Iris pigment epithelial cell (primary cell): Measurements from ENCODE around the gene SH3RF3.
"Not testable (repeated sequence)": the region's sequence is repeated elsewhere in the genome, so short reads cannot be mapped to it uniquely, and the experiment has no call there.

Source experiments
- DNase-seq: peaks from one replicate; pipeline ENCODE4 v3.0.0-alpha.2; 2011; ENCODE audit warnings: low read depth

SH3RF3 gene

DNA sequence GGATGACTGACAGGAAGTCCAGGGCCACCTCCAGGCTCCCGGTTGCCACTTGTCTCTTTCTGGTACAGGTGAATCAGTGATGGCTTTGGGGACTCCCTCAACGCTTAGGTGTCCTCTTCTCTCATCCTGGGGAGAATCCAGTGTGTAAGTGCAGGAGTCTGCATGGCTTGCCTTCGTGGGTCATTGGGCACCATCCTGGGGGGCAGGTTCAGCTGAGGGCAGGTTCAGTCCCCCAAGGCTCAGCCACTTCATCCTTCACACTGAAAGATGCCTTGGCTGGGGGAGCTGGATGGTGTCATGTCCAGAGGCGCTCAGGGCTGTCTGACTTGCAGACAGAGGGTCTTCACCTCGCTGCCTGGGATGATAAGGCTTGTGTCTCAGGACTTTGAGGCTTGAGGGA, 29.2 kb downstream of the SH3RF3 start:
- DNase-seq, result no peak

DNA sequence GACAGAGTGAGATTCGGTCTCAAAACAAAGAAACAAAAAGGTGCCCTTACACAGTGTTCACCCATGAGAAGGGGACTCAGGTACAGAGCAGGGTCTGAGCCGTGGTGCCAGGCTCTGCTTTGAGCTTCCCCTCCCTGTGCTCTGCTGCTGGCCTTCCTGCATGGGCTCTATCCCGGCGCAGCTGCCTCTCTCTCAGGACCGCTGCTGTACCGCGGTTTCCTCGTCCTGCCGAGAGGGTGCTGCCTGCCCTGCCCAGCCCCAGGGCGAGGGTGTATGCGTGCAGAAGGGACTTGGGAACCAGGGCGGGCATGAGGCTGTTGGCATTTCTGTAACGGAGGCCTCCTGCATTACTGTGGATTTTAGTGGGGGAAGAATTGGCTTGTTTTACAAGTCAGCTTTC, 30.1 kb downstream of the SH3RF3 start:
- DNase-seq, result no peak

DNA sequence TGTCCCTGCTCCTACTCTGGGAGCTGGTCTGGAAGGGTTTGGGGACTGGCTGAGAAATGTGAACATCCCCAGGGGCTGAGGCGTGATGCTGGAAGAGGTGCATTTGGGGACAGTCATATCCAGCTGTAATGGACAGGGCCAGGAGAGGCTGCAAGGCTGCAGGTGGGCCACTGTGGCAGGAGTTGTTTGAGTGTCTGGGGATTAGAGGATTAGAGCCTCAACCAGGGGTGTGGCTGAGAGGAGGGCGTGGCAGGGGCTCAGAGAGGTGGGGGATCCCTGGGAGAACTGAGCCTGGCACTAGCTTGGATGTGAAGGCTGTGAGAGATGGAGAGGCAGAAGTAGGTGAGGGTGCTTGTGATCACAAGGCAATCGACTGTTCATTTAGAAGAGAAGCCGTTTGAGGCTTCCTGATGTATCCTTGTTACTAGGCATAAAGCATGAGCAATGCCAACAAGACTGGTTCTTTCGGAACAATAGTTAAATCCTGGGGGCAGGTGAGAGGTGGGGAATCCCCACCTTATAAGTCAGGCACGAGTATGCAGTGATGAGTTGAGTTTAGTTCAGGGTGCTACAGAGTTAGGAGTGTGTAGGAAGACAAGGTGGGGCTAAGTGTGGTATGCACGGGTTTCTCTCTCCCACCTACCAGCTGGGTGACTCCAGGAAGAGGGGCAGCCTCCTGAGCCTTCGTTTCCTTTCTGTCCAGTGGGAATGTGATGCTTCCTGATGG, 31.9 kb downstream of the SH3RF3 start:
- DNase-seq, result no peak

DNA sequence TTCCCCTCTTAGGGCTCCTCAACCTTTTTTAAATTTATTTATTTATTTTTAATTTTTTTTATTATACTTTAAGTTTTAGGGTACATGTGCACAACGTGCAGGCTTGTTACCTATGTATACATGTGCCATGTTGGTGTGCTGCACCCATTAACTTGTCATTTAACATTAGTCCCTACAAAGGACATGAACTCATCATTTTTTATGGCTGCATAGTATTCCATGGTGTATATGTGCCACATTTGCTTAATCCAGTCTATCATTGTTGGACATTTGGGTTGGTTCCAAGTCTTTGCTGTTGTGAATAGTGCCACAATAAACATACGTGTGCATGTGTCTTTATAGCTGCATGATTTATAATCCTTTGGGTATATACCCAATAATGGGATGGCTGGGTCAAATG, 33.4 kb downstream of the SH3RF3 start:
- not testable (repeated sequence) for DNase-seq

DNA sequence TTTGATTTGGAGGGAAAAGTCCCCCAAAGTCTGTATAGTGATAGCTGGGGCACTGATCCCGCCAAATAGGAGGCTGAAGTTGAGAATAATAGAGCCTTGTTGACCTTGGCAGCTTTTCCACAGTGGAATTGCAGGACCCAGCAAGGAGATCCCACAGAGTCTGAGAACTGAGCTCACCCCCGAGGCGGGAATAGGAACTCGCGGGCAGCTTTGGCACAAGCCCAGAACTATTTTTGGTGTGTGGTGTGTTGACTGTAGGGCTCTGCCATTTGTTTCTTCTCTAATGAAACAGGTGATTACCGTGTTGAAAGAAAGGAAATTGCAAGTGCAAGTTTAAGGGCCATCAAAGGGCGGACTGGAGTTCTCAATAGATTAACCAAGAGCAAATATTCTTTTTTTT, 34.0 kb downstream of the SH3RF3 start:
- DNase-seq, result peak; percentile 31

DNA sequence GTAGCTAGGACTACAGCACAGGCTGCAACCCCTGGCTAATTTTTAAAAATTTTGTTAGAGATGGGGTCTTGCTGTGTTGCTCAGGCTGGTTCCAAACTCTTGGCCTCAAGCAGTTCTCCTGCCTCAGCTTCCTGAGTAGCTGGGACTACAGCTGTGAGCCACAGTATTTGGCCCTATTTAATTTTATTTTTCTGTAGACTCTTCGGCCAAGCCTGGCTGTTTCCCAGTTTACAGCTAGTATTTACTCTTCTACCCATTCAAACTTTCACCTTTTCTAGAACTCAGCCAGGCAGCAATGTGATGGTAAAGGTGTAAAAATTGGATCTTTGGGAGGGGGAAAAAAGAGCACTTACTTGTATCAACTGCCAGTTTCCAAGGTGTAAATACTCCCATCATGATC, 35.3 kb downstream of the SH3RF3 start:
- no peak for DNase-seq

DNA sequence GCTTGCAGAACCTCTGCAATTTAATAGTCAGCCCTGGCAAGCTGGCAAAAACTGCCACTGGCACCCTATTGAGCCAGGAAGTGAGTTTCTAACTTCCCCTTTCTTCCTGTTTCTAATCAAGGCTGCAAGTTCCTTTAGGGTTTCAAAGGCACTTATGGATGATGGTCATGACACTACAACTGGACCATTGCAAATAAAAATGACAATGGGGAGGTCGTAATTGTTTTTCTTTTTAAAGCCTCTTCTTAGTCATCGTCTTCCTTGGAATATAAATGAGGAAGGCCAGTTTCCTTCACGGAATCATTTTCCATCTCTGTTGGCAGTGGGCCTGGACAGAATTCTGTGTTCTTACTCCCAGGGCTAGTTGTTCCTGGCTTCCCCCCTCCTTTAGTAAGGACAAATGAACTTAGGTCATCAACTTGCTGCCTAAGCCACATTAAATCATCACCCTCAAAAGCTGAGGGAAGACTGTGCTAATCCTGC, 35.8 kb downstream of the SH3RF3 start:
- DNase-seq, result peak; percentile 41

DNA sequence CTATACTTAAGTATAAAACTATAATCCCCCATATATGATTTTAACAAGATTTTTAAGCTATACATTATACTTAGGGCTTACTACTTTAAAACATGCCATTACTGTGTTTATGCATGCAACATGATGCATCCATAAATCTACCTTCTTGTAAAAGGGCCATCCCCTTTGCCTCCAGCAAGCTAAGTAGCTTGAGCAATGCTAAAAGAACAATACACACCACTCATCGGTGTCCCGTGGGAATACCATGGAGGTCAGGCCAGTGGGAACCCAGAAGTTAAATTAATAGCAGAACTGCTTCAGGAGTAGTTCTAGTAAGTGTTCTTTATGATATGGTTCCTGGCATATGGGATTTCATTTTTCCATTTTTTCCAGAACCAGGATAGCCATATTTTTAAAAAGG, 37.8 kb downstream of the SH3RF3 start:
- peak; percentile 64 for DNase-seq

DNA sequence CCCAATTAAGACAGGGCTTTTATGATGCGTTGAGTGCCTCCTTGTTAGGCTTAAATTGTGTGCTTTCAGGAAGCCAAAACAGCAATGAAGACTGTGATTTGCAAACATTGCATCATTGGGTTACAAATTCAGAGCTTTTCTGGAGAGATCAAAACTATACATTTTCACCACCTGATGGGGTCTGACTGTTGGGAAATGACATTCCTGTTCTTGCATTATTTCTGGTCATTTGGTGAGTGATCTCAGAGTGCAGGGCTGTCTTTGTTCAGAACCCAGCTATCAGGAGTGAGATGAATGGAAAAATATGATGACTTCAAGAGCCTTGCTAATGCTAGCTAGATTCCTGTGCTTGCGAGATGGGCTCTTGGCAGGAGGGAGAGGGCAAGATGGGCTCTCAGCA, 39.1 kb downstream of the SH3RF3 start:
- DNase-seq, result peak; percentile 67

DNA sequence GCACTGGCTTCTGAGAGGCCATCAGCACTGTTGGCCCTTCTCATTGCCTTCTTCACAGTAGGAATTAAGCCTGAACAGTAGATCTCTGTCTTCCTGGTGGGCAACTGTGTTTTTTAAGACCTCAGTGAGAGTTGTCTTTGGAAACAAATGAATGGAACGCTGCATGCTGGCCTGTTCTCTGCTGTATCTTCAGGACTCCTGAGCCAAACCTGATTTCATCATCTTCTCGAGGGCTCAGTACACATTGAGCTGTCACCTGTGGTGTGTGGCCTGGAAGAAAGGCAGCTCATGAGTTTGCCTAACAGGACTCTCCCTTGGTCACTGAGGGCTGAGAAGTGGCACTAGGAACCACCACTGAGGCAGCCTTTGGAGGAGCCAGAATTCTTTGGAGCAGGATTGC, 39.7 kb downstream of the SH3RF3 start:
- DNase-seq, result peak; percentile 38

DNA sequence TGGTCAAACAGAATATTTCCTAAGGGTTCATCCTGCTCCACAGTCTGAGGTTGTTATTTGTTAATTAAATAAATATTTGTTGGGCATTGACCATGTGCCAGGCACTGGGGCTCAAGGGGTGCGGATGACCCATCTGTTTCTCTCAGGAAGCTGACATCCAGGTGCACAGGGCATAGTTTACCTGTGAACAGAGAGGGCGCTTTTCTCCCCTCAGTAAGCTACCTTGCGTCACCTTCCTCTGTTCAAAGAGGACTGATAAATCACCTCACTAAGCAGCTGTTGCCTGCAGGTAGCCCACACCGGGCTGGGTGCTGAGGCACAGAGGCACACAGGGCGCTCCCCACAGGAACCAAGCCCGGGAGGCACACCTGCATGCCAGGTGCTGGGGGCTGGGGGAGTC, 41.6 kb downstream of the SH3RF3 start:
- DNase-seq, result no peak

DNA sequence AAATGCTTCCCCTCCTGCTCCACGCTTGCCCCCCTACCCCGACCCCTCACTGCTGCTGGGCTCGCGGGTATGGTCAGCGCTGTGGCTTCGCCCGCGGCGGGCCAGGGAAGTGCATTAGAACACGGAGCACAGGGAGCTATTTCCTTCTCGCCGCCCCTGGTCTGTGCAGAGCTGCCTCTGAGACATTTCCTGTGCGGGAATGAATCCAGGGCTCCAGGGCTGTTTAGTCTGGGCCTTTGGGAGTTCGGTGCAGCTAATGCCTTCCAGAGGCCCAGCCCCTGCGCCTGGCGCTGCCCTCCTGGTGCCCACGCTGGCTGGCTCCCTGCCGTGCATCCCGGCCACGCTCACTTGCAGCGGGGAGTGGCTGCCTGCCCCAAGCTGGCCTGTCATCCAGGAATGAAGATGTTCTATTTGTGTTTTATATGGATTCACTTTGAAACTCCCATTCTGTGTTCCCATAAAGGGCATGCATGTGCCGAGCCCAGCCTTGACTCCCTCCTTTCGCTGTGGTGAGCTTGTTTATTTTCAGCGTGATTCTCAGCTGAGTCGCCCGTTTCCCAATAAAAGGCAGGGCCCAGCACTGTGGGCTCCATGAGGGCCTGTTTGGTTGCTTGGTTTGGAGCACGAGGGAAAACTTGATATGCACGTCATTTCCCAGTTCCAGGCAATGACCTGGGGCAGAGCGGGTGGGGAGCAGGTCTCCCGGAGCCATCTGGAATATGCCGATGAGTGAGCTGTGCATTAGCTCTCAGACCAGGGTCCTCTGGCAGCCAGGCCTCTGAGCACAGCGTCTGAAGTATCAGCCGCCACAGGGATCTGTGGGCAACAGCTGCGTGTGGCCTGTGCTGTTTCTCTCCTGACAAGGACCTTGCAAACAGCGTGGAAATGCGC, 42.7 kb downstream of the SH3RF3 start:
- peak; percentile 98 for DNase-seq

DNA sequence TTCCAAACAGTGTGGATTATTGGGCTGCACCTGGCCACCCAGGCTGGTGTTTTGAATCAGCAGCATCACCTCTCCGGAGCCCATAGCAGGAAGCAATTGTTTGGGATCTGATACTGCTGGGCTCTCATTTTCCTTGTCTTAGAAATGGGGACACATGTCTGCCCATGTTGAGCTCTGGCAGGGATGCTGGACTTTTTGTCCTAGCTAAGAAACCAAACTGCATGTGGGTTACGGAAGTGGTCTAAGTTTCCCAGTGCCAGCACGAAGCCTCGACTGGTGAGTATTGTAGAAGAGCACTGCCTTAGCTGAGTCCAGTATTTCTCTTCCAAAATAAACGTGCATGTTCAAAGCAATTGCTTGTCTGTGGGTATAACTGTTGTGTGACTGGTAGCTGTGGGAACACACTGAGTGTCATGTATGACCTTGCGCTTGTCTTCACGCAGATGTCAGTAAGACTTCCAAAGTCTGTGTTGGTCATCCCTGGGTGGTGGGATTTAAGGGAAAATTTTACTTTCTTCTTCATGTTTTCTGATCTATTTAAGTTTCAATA, 43.6 kb downstream of the SH3RF3 start:
- DNase-seq, result peak; percentile 33

DNA sequence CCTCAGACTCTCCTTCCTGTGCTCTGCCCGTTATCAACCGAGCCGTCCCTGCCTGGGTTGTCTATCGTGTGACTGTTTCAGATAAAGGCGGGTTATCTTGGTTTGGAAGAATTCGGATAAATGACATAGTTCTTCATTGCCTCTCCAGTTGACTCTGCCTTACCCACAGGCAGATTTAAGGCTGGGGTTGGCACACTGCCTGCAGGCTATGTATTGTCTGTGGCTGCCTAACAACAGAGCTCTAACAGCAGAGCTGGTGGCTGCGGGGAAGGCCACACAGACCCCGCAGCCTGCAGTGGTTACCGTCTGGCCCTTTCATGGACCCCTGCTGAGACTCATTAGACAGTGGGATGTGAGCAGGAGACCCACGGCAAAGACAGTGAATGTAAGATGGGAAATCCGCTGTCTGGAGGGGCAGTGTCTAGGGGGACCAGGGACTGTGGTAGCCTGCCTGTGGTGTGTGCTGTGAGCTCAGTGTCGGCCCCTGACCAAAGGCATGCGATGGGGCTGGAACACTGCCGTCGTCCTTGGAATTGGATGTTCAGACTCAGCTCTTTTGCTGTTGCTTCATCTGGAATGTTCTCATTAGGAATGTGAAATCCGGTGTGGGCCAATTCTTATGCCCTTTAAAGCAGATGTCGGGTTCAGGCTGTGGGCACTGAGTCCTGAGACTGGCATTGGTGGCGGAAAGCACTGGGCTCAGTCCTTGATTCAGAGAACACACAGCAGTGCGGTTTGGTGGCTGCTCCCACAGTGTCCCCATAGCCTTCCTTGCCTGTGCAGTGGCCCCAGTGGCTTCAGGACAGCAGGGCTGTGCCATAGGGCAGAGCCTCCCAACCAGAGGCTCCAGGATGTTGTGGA, 44.5 kb downstream of the SH3RF3 start:
- DNase-seq, result peak; percentile 92

DNA sequence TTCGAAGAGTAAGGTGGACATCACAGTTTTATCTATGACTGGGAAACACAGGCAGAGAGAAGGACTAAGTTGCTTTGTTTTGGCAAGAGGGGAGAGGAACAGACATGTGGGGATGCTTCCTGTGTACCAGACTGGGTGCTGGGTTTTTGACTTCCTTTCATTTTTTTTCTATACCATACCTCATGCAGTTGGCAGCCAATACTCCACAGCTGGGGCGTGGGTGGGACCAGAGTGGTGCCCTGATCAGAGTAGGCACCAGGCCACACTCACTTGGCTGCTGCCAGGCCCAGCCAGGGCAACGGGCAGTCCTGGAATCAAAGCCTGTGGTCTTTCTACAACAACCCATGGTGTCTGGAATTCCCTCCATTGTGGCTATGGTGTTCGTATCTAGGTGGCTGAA, 45.2 kb downstream of the SH3RF3 start:
- peak; percentile 21 for DNase-seq

DNA sequence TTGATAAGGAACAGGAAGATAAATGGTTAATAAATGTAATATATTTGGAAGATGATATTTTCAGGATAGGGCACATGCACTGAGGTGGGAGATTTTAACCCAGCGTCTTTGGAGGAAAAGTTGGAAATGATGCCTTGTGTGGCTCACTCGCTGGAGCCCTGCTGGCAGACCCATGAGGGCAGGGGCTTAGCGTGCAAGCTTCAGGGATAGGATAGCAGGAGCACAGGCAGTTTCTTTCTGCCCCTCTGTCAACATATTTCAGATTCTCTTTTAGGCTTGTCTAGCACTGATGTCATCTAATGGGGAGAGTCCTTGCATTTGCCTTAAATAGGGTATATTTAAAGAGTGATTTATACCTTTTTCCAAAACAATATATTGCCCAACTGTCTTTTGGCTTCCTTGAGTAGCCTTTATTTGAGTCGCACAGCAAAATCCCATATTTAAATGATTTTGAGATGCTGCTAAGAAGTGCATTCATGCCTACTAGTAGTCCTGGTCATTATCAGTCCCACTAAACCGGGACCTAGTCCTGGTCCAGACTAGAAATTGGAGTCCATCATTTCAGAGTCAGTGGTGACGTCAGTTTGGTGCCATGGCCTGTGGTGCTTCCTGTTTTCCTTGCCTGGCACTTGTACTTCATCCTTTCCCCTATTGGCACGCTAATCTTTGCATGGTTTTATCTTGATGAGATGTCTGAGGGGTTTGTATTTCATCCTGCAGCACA, 45.8 kb downstream of the SH3RF3 start:
- peak; percentile 25 for DNase-seq

DNA sequence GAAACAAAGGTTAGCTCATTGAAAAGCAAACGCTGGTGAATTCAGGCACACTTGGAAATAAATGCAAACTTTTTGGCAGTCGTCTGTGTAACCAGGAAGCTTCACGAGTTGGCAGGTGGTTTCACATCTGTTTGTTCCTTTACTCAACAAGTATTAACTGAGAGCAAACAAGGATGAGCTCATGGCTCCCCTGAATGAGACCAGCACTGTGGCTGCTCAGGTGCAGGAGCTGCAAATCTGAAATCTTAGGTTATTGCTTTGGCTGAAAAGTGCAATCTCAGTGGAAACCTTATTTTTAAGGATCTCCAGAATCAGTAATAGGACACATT, 46.3 kb downstream of the SH3RF3 start:
- DNase-seq, result no peak

DNA sequence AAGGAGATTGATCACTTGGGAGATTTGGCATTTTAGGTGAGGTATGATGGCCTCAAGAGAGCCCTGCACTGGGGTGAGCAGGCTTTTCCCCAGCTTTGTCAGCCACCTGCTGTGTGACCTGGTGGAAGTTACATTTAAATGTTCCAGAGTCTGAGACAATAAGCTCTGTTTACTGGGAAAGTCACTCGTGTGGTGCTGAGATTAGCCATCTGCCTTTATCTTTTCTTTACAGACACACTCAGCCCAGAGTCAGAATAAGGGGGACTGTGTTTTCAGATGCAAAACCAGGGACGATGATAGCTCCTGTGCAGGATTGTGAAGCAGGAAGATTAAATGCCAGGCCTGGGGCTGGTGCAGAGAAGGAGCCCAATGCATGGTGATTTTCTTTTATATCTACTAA, 47.9 kb downstream of the SH3RF3 start:
- no peak for DNase-seq

DNA sequence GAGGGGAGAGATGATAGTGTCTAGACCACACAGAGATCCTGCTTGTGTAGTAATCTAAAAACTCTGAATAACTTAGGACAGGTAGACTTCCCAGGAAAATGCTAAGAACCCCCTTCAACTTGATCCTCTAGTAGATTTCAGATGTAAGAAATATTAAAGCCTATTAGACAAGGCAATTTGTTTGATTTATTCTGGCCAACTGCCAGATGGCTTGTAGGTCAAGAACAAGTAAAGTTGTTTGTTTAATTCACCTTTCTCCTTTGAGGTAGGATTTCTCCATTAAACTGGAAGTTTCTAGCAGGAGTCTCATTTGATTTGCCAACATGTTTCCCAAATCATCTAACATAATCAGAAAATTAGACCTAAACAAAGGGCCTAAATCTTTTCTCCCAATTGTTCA, 48.6 kb downstream of the SH3RF3 start:
- no peak for DNase-seq

DNA sequence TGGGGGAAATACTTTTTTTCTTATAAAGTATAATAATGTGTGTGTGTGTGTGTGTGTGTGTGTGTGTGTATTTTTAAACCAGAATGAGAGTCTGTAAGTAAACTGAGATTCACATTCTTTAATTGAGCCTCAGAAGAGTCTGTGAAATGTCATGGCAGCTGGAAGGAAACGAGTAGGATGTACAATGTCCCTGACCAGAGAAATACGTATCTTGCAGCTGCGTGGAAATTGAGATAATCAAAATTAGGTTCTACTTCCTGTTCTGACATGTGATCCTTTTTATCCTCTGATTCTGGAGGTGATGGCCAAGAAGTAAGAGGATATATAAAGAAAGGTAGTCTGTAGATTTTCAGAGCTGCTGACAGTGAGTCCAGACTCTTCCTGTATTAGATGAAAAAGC, 50.0 kb downstream of the SH3RF3 start:
- no peak for DNase-seq

DNA sequence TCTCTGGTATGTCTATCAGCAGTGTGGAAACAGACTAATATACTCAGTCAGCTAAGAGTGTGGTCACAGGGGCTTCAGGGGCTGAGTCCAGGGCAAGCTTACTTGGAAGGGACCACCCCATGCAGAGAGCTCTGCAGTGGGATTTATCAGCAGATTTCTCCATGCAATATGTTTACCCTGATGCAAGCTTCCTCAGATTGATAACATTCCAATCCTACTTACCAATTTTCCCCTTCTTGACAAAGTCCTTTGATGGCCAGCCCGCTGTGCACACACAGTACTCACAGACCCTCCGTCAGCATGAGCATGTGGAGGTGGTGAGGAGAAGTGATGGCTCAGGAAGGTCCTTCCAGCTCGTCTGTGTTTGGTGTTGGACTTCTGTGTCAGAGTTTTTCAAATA, 51.8 kb downstream of the SH3RF3 start:
- DNase-seq, result peak; percentile 82

DNA sequence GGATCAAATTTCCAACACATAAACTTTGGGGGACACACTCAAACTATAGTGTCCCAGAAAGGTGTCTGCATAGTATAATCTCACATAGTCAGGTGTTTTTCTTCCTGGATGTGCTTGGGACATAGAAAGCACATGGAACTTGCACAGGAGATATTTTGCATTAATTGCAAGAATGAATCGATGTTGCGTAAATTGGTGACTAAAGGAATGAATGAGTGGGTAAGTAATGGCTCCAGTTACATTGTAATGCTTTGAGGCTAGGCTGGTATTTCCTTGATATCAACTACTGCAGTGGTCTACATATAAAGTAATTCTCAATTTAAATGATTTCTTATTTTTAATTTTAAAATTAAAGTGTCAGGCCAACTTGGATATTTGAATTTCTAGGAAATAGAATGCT, 53.4 kb downstream of the SH3RF3 start:
- peak; percentile 59 for DNase-seq
